ENCODE data around the gene ZNF205. TPM values are rescaled to one million over a fixed set of nuclear protein-coding genes. Genes with fewer than 3 reads are reported as not detected.

Gene ZNF205
- total RNA-seq, 1 experiment from 2014 or later = 12.1 TPM

GRCh38 chr16:3092501-3092941 lies 19.9 kb upstream of the ZNF205 start:
- H3K9me3 Mint-ChIP-seq (ENCODE audit: unreplicated experiment) = no peaks in the 10 kb centered on the region
- no peaks in the 10 kb centered on the region for H3K27me3 Mint-ChIP-seq (ENCODE audit: insufficient read depth, unreplicated experiment)
- intact Hi-C loops (cut with micrococcal nuclease) = no loop called here
- no peak for TF ChIP-seq CTCF (IDR thresholded peaks at IDR 0.05; ENCODE audit: unreplicated experiment)
- H3K27ac Mint-ChIP-seq (ENCODE audit: low read depth, unreplicated experiment) = no peak overlapping the region
- no peaks in the 10 kb centered on the region for H3K36me3 Mint-ChIP-seq (ENCODE audit: insufficient read depth, unreplicated experiment)
- no peak overlapping the region for H3K4me3 Mint-ChIP-seq (ENCODE audit: unreplicated experiment)
- DNase-seq (ENCODE audit: unreplicated experiment) = no peak
- ChIA-PET POLR2A (interaction anchor here (0.6 kb wide), 1 partner anchor 16 kb away, joined by 3 read pairs; no protein-coding TSS in a partner anchor), CTCF (interaction anchor here (0.7 to 1.7 kb wide), 3 partner anchors 34 to 61 kb away, joined by 3 to 9 read pairs (median 3); no protein-coding TSS in a partner anchor)
- BruUV-seq (replicated peaks) = no TSS peak
- no peaks in the 10 kb centered on the region for H3K4me1 Mint-ChIP-seq (ENCODE audit: insufficient read depth, unreplicated experiment)

- Mint-ChIP-seq H3K4me3 (ENCODE audit: unreplicated experiment) (no peak overlapping the region), H3K4me1 (ENCODE audit: insufficient read depth, unreplicated experiment) (no peaks in the 10 kb centered on the region), H3K27me3 (ENCODE audit: insufficient read depth, unreplicated experiment) (no peaks in the 10 kb centered on the region), H3K36me3 (ENCODE audit: insufficient read depth, unreplicated experiment) (no peaks in the 10 kb centered on the region), H3K9me3 (ENCODE audit: unreplicated experiment) (no peaks in the 10 kb centered on the region), H3K27ac (ENCODE audit: low read depth, unreplicated experiment) (no peak overlapping the region)
- ChIA-PET CTCF (interaction anchor here (0.6 to 1.7 kb wide), 2 partner anchors 36 to 52 kb away, joined by 3 to 9 read pairs; no protein-coding TSS in a partner anchor), POLR2A (interaction anchor here (0.9 kb wide), 1 partner anchor 30 kb away, joined by 3 read pairs; no protein-coding TSS in a partner anchor)
- peak; percentile 68 for DNase-seq (ENCODE audit: unreplicated experiment)
- intact Hi-C loops (cut with micrococcal nuclease) = no loop called here
- BruUV-seq (replicated peaks) = no TSS peak
- peak; percentile 54 for TF ChIP-seq CTCF (IDR thresholded peaks at IDR 0.05; ENCODE audit: unreplicated experiment)
These were observed 17.9 kb upstream of the ZNF205 start for GRCh38 chr16:3094289-3095027.

GRCh38 chr16:3095869-3096268 lies 16.5 kb upstream of the ZNF205 start:
- Mint-ChIP-seq H3K9me3 (ENCODE audit: unreplicated experiment) (no peaks in the 10 kb centered on the region), H3K27ac (ENCODE audit: low read depth, unreplicated experiment) (no peak overlapping the region), H3K4me3 (ENCODE audit: unreplicated experiment) (no peak overlapping the region), H3K4me1 (ENCODE audit: insufficient read depth, unreplicated experiment) (peaks cover 6% of the 10 kb centered on the region), H3K36me3 (ENCODE audit: insufficient read depth, unreplicated experiment) (no peaks in the 10 kb centered on the region), H3K27me3 (ENCODE audit: insufficient read depth, unreplicated experiment) (no peaks in the 10 kb centered on the region)
- peak; percentile 35 for DNase-seq (ENCODE audit: unreplicated experiment)
- ChIA-PET POLR2A (interaction anchor here (0.6 to 1.1 kb wide), 4 partner anchors 31 to 170 kb away, joined by 3 to 5 read pairs (median 4); partner anchors contain the start of gene ZNF213), CTCF (interaction anchor here (0.7 to 1.7 kb wide), 8 partner anchors 11 to 111 kb away, joined by 3 to 6 read pairs (median 4); no protein-coding TSS in a partner anchor)
- intact Hi-C loops (cut with micrococcal nuclease) = no loop called here
- TF ChIP-seq CTCF (IDR thresholded peaks at IDR 0.05; ENCODE audit: unreplicated experiment) = peak; percentile 21
- BruUV-seq (replicated peaks) = no TSS peak

GRCh38 chr16:3096362-3096761 lies 16.0 kb upstream of the ZNF205 start:
- intact Hi-C loops (cut with micrococcal nuclease) = no loop called here
- H3K36me3 Mint-ChIP-seq (ENCODE audit: insufficient read depth, unreplicated experiment) = no peaks in the 10 kb centered on the region
- H3K4me3 Mint-ChIP-seq (ENCODE audit: unreplicated experiment) = no peak overlapping the region
- no peaks in the 10 kb centered on the region for H3K9me3 Mint-ChIP-seq (ENCODE audit: unreplicated experiment)
- H3K27me3 Mint-ChIP-seq (ENCODE audit: insufficient read depth, unreplicated experiment) = no peaks in the 10 kb centered on the region
- TF ChIP-seq CTCF (IDR thresholded peaks at IDR 0.05; ENCODE audit: unreplicated experiment) = no peak
- no TSS peak for BruUV-seq (replicated peaks)
- ChIA-PET POLR2A (interaction anchor here (0.6 to 1.1 kb wide), 4 partner anchors 32 to 169 kb away, joined by 3 to 5 read pairs (median 5); partner anchors contain the start of gene ZNF213), CTCF (interaction anchor here (0.7 to 1.7 kb wide), 9 partner anchors 11 to 111 kb away, joined by 3 to 6 read pairs (median 3); no protein-coding TSS in a partner anchor)
- peaks cover 6% of the 10 kb centered on the region for H3K4me1 Mint-ChIP-seq (ENCODE audit: insufficient read depth, unreplicated experiment)
- DNase-seq (ENCODE audit: unreplicated experiment) = no peak
- H3K27ac Mint-ChIP-seq (ENCODE audit: low read depth, unreplicated experiment) = no peak overlapping the region

Data from MCF 10A (cell line).